OCI-LY7 (cell line): ENCODE measurements around the gene FAM118B.

Experiments used
- EZH2phosphoT487 ChIP-seq: fragments of 200-600 bp; sonication (generic); IDR thresholded peaks from 2 replicates; pipeline ENCODE4 v1.6.1; 2018; ENCODE audit warnings: low read depth, borderline replicate concordance, mild to moderate bottlenecking, mixed run types, antibody characterized with exemption, low read length, moderate library complexity, mixed read lengths
- TF ChIP-seq, protein P1 (sequence below): fragments of 200-600 bp; sonication (generic); conservative IDR thresholded peaks from 2 replicates; pipeline ENCODE4 v1.5.1; 2014; ENCODE audit warnings: mild to moderate bottlenecking, antibody characterized with exemption, low read length, moderate library complexity, mixed read lengths

DNA sequence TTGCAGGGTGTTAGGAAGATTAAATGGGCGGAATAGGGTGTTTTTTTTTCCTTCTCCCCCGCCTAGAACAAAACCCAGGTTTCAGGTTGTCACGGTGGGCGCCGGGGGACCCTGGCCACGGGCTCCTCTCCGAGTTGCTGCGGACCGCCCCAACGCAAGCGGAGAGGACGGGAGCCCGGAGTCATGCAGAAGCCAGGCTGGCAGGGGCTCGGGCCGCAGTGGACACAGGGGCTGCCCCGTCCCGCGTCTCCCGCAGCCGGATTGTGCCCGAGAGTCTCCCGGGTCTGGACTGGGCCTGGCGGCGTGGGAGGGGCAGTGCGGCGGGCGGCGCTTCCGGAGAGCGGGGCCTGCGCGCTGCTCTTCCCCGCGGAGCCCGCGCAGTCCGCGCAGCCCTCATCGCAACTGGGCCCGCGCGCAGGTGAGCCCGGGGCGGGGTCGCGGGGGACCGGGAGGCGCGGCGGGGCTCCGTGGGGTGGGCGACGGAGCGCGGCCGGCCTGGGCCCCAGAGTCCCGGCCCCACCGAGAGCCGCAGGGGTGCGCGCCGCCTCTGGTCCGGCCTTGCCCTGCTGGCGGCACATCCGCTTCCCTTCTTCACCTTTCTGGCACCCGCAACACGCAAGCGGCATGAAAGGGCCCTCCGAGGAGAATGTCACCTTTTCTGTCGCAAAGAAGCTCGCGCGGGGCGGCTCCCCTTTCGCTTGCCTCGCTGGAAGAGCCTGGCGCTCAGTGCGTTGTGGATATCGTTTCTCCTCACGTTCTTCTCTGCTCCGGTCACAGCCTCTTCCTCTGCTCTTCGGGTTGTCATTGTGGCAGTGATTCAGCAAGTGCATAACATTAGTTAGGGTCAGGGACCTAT is 71.4 kb downstream of the FAM118B start, which contains the start of gene TIRAP:
- TF ChIP-seq, protein P1, sequence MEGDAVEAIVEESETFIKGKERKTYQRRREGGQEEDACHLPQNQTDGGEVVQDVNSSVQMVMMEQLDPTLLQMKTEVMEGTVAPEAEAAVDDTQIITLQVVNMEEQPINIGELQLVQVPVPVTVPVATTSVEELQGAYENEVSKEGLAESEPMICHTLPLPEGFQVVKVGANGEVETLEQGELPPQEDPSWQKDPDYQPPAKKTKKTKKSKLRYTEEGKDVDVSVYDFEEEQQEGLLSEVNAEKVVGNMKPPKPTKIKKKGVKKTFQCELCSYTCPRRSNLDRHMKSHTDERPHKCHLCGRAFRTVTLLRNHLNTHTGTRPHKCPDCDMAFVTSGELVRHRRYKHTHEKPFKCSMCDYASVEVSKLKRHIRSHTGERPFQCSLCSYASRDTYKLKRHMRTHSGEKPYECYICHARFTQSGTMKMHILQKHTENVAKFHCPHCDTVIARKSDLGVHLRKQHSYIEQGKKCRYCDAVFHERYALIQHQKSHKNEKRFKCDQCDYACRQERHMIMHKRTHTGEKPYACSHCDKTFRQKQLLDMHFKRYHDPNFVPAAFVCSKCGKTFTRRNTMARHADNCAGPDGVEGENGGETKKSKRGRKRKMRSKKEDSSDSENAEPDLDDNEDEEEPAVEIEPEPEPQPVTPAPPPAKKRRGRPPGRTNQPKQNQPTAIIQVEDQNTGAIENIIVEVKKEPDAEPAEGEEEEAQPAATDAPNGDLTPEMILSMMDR, result no peak
- TF ChIP-seq EZH2phosphoT487, result no peak
